ENCODE data around the gene CCHCR1.
A peak's percentile ranks its signal among the peaks of the same experiment; 100 is the strongest.
"Not testable (repeated sequence)": the region's sequence is repeated elsewhere in the genome, so short reads cannot be mapped to it uniquely, and the experiment has no call there.

Gene CCHCR1

GRCh38 chr6:31157513-31158139 is at the start of gene CCHCR1:
TSS of gene CCHCR1 (minus strand) at chr6:31157802. CDS start at chr6:31157600, 202 bp downstream.
- peak within 1 kb of the TSS; percentile 78 for H3K4me3 ChIP-seq
- peak within 1 kb of the TSS; percentile 76 for H3K27ac ChIP-seq
- peak within 1 kb of the TSS; percentile 96 for H3K4me2 ChIP-seq
- no peaks in the 10 kb centered on the region for H3K9me3 ChIP-seq
- H3K4me1 ChIP-seq = peaks cover 41% of the 10 kb centered on the region
- TF ChIP-seq Cebpa-rat (IDR thresholded peaks at IDR 0.05) = no peak
- H3K9ac ChIP-seq = peak within 1 kb of the TSS; percentile 80
- no peaks in the 10 kb centered on the region for H4K20me1 ChIP-seq
- no peaks in the 10 kb centered on the region for H3K27me3 ChIP-seq
- H3K36me3 ChIP-seq = peaks cover 47% of the 10 kb centered on the region

- no peaks in the 10 kb centered on the region for H4K20me1 ChIP-seq
- H3K36me3 ChIP-seq = peaks cover 13% of the 10 kb centered on the region
- H3K4me3 ChIP-seq = no peak overlapping the region
- H3K27me3 ChIP-seq = no peaks in the 10 kb centered on the region
- peaks cover 51% of the 10 kb centered on the region for H3K4me1 ChIP-seq
- H3K4me2 ChIP-seq = no peak overlapping the region
- no peak for TF ChIP-seq Cebpa-rat (IDR thresholded peaks at IDR 0.05)
- H3K27ac ChIP-seq = 0 out of 2 replicates have a peak overlapping the region, but pooled peaks have one; percentile 22
- peaks cover 7% of the 10 kb centered on the region for H3K9me3 ChIP-seq
- no peak overlapping the region for H3K9ac ChIP-seq
These were observed 48.0 kb upstream of the CCHCR1 start for GRCh38 chr6:31205638-31206037.

- Histone ChIP-seq H3K4me2 (peak overlapping the region; percentile 85), H3K9me3 (peaks cover 16% of the 10 kb centered on the region), H3K4me1 (peaks cover 56% of the 10 kb centered on the region), H3K36me3 (peaks cover 22% of the 10 kb centered on the region), H3K9ac (peak overlapping the region; percentile 65; the same call in 1 of the 2 replicates), H3K27me3 (no peaks in the 10 kb centered on the region), H3K27ac (peak overlapping the region; percentile 85), H4K20me1 (no peaks in the 10 kb centered on the region), H3K4me3 (peak overlapping the region; percentile 63; the same call in 1 of the 2 replicates)
- TF ChIP-seq Cebpa-rat (IDR thresholded peaks at IDR 0.05) = no peak
These were observed 47.1 kb upstream of the CCHCR1 start for GRCh38 chr6:31204751-31205145.

GRCh38 chr6:31203345-31203979 is 45.9 kb upstream of the CCHCR1 start:
- TF ChIP-seq Cebpa-rat (IDR thresholded peaks at IDR 0.05) = no peak
- Histone ChIP-seq H4K20me1 (no peaks in the 10 kb centered on the region), H3K27me3 (no peaks in the 10 kb centered on the region), H3K9me3 (peaks cover 18% of the 10 kb centered on the region), H3K9ac (peak overlapping the region; percentile 65; the same call in 1 of the 2 replicates), H3K4me2 (peak overlapping the region; percentile 85), H3K4me1 (peaks cover 68% of the 10 kb centered on the region), H3K36me3 (peaks cover 25% of the 10 kb centered on the region), H3K4me3 (peak overlapping the region; percentile 63), H3K27ac (peak overlapping the region; percentile 85)

GRCh38 chr6:31202259-31203166 is 44.9 kb upstream of the CCHCR1 start:
- Histone ChIP-seq H3K9me3 (peaks cover 18% of the 10 kb centered on the region), H3K36me3 (peaks cover 25% of the 10 kb centered on the region), H4K20me1 (no peaks in the 10 kb centered on the region), H3K4me2 (peak overlapping the region; percentile 85), H3K9ac (peak overlapping the region; percentile 65), H3K27me3 (no peaks in the 10 kb centered on the region), H3K4me3 (peak overlapping the region; percentile 63), H3K27ac (peak overlapping the region; percentile 85), H3K4me1 (peaks cover 64% of the 10 kb centered on the region)
- no peak for TF ChIP-seq Cebpa-rat (IDR thresholded peaks at IDR 0.05)

- Histone ChIP-seq H3K4me1 (peaks cover 63% of the 10 kb centered on the region), H3K36me3 (peaks cover 29% of the 10 kb centered on the region), H3K4me3 (peak overlapping the region; percentile 89), H3K9me3 (peaks cover 18% of the 10 kb centered on the region), H3K4me2 (peak overlapping the region; percentile 86)
- H3K27me3 ChIP-seq, H3K9ac ChIP-seq, H4K20me1 ChIP-seq, H3K27ac ChIP-seq: not testable (repeated sequence)
These were observed 41.5 kb upstream of the CCHCR1 start for GRCh38 chr6:31199105-31199452.

- Histone ChIP-seq H3K9me3 (peaks cover 18% of the 10 kb centered on the region), H3K4me3 (peak overlapping the region; percentile 89), H3K27ac (peak overlapping the region; percentile 96), H3K36me3 (peaks cover 29% of the 10 kb centered on the region), H3K4me2 (peak overlapping the region; percentile 86), H3K4me1 (peaks cover 54% of the 10 kb centered on the region), H3K9ac (peak overlapping the region; percentile 94), H3K27me3 (no peaks in the 10 kb centered on the region), H4K20me1 (0 out of 2 replicates have a peak, but pooled peaks cover 10% of the 10 kb centered on the region)
- no peak for TF ChIP-seq Cebpa-rat (IDR thresholded peaks at IDR 0.05)
These were observed 40.1 kb upstream of the CCHCR1 start for GRCh38 chr6:31197559-31198305.

GRCh38 chr6:31196251-31197022 is 38.8 kb upstream of the CCHCR1 start:
- Histone ChIP-seq H3K4me2 (peak overlapping the region; percentile 86), H3K4me1 (peaks cover 41% of the 10 kb centered on the region), H3K4me3 (peak overlapping the region; percentile 89), H3K36me3 (peaks cover 24% of the 10 kb centered on the region), H3K9me3 (peaks cover 18% of the 10 kb centered on the region)
- not testable (repeated sequence) for H4K20me1 ChIP-seq, H3K27me3 ChIP-seq, H3K27ac ChIP-seq, H3K9ac ChIP-seq

GRCh38 chr6:31195308-31195979 is 37.8 kb upstream of the CCHCR1 start:
- not testable (repeated sequence) for H3K27ac ChIP-seq, H3K4me3 ChIP-seq, H3K9me3 ChIP-seq, H3K9ac ChIP-seq, H3K27me3 ChIP-seq, H3K4me2 ChIP-seq, H4K20me1 ChIP-seq
- H3K4me1 ChIP-seq = peaks cover 36% of the 10 kb centered on the region
- peaks cover 14% of the 10 kb centered on the region; the same call in 1 of the 2 replicates for H3K36me3 ChIP-seq

Measured in BLaER1 (cell line).